Spleen (tissue), 11 donors: ENCODE results near the gene CCDC137. TPM values are rescaled to one million over a fixed set of nuclear protein-coding genes. Genes with fewer than 3 reads are reported as not detected.

Source experiments
- DNase-seq: peaks from one replicate; pipeline ENCODE4 v3.0.0-alpha.2; 2020
- H3K27ac ChIP-seq, 8 donors: fragments of 200-600 bp; sonication (generic) in 7 of 8; 1 replicate in 4 of 8; 2 replicates in 4 of 8; pipeline versions ENCODE4 v1.5.0 to v1.8.0; 2016 to 2021; ENCODE audit warnings: inconsistent platforms in 4 of 8, mild to moderate bottlenecking in 4 of 8, moderate library complexity in 1 of 8
- H3K27me3 ChIP-seq, 7 donors: fragments of 200-600 bp; sonication (generic) in 6 of 7; replicated peaks in 1 of 7; 1 replicate in 4 of 7; 2 replicates in 3 of 7; pipeline versions ENCODE4 v1.5.0 to v1.8.0; 2016 to 2021; ENCODE audit warnings: inconsistent platforms in 3 of 7, mild to moderate bottlenecking in 1 of 7
- H3K36me3 ChIP-seq, 6 donors: fragments of 200-600 bp; sonication (generic) in 5 of 6; 1 replicate in 4 of 6; 2 replicates in 2 of 6; pipeline versions ENCODE4 v1.5.0 to v1.8.0; 2016 to 2021; ENCODE audit warnings: inconsistent platforms in 2 of 6
- H3K4me1 ChIP-seq, 6 donors: fragments of 200-600 bp; sonication (generic) in 5 of 6; 1 replicate in 3 of 6; 2 replicates in 3 of 6; pipeline versions ENCODE4 v1.5.0 to v1.8.0; 2016 to 2021; ENCODE audit warnings: inconsistent platforms in 3 of 6
- H3K4me3 ChIP-seq, 8 donors: fragments of 200-600 bp; sonication (generic) in 7 of 8; 1 replicate in 4 of 8; 2 replicates in 4 of 8; pipeline versions ENCODE4 v1.5.0 to v1.8.0; 2016 to 2021; ENCODE audit warnings: inconsistent platforms in 4 of 8, mild to moderate bottlenecking in 4 of 8, moderate library complexity in 2 of 8
- H3K9me3 ChIP-seq, 8 donors: fragments of 200-600 bp; sonication (generic) in 7 of 8; 1 replicate in 4 of 8; 2 replicates in 4 of 8; pipeline versions ENCODE4 v1.5.0 to v1.8.0; 2016 to 2021; ENCODE audit warnings: inconsistent platforms in 4 of 8
- CTCF ChIP-seq, 11 experiments: fragments of 200-600 bp in 7 of 11; fragments of 450-650 bp in 4 of 11; sonication (generic) in 4 of 11; IDR thresholded peaks in 8 of 11; conservative IDR thresholded peaks in 3 of 11; 1 replicate in 7 of 11; 2 replicates in 4 of 11; pipeline versions ENCODE4 v1.4.0 to v1.8.0; 2016 to 2021; ENCODE audit warnings: antibody characterized with exemption in 11 of 11, inconsistent platforms in 4 of 11, mild to moderate bottlenecking in 1 of 11
- POLR2A ChIP-seq, 3 donors: fragments of 450-650 bp; IDR thresholded peaks; one replicate each; pipeline ENCODE4 v1.5.1; 2017; ENCODE audit warnings: antibody characterized with exemption in 3 of 3, mild to moderate bottlenecking in 1 of 3
- POLR2AphosphoS5 ChIP-seq, 3 donors: sonication (generic); formaldehyde crosslinking; IDR thresholded peaks; one replicate each; pipeline ENCODE4 v1.5.1; 2017; ENCODE audit warnings: antibody characterized with exemption in 3 of 3
- WGBS, 5 donors: extraction: QIAGEN DNeasy Blood & Tissue Kit in 3 of 5; methylation state at CpG; one replicate each; pipeline versions ENCODE4 v1.1.5 to v1.1.7; 2013 to 2018; 5-methylcytosine and 5-hydroxymethylcytosine counted together
- intact Hi-C: fragments of 100-400 bp; cut with DNase I; formaldehyde crosslinking; loops from one replicate; pipeline ENCODE4 v1.15.0; 2023; ENCODE audit warnings: low total_unique reads
- polyA plus RNA-seq, 3 donors: library from polyadenylated mRNA; stranded (reverse); fragments of 200-250 nt; gene quantifications; one replicate each; pipeline ENCODE4 v1.2.1, GENCODE V29; 2013
- total RNA-seq, 7 donors: library from RNA; depleted of rRNA in 3 of 7; stranded (reverse); fragments of >200 nt in 3 of 7; fragmentation: NEBNext Ultra II Directional in 4 of 7; extraction: Animal tissue kit (Norgen Biotek cat#: 25700) in 4 of 7; gene quantifications; one replicate each; pipeline versions ENCODE4 v1.1.0 to v1.2.1, GENCODE V29; 2016 to 2021
- donor health status: healthy with polysubstance abuse.
- donor health status: DM: no; HTN: no; CAD: no; lungs with moderate emphysema.
- donor health status: DM: no; HTN: no; CAD: no.
- donor health status: Bipolar disorder and iron deficiency.
- donor health status: healthy.
- donor health status: DM: no; HTN: no; CAD: no.
- donor health status: DM: yes; HTN: yes; CAD: no.

CCDC137 gene
- total and polyA plus RNA-seq, 10 donors: 10.7 to 40.1 (median 19.9) TPM

GRCh38 chr17:81715107-81715871, 48.8 kb downstream of the CCDC137 start:
- no peak for DNase-seq
- intact Hi-C loops: no loop called here
- 93 to 96% (median 94%) methylated on average over 9 to 32 of the region's 32 CpGs for WGBS, 5 donors

GRCh38 chr17:81715872-81716673, 49.5 kb downstream of the CCDC137 start:
- peaks cover 11 to 40% (median 24%) of the 10 kb centered on the region in 6 donors for H3K4me1 ChIP-seq
- DNase-seq: no peak
- H3K36me3 ChIP-seq: peaks cover 0 to 43% (median 0%) of the 10 kb centered on the region in 6 donors
- H3K27ac ChIP-seq: no peak overlapping the region
- H3K9me3 ChIP-seq: no peaks in the 10 kb centered on the region
- TF ChIP-seq POLR2A (IDR thresholded peaks at IDR 0.05) (no peak), POLR2AphosphoS5 (IDR thresholded peaks at IDR 0.05) (no peak), CTCF (IDR thresholded peaks at IDR 0.05 in 8 of 11, conservative IDR thresholded peaks at IDR 0.05 in 3 of 11) (no peak)
- H3K4me3 ChIP-seq: no peak overlapping the region
- intact Hi-C loops: no loop called here
- WGBS, 5 donors: 92 to 98% (median 93%) methylated on average over 20 to 43 of the region's 43 CpGs
- H3K27me3 ChIP-seq: no peaks in the 10 kb centered on the region

More at GRCh38 chr17:81715107-81715871, 48.8 kb downstream of the CCDC137 start:
- Histone ChIP-seq H3K27me3 (no peaks in the 10 kb centered on the region), H3K9me3 (no peaks in the 10 kb centered on the region), H3K36me3 (peaks cover 0 to 42% (median 0%) of the 10 kb centered on the region in 6 donors), H3K4me3 (no peak overlapping the region), H3K27ac (no peak overlapping the region), H3K4me1 (peaks cover 19 to 48% (median 32%) of the 10 kb centered on the region in 6 donors)
- no peak for TF ChIP-seq POLR2AphosphoS5 (IDR thresholded peaks at IDR 0.05)
- no peak for TF ChIP-seq CTCF (IDR thresholded peaks at IDR 0.05 in 8 of 11, conservative IDR thresholded peaks at IDR 0.05 in 3 of 11)
- TF ChIP-seq POLR2A (IDR thresholded peaks at IDR 0.05): no peak

- WGBS, 5 donors: 92 to 96% (median 96%) methylated on average over 12 of the region's 12 CpGs
- DNase-seq: no peak
Observed at GRCh38 chr17:81716674-81716996, 50.1 kb downstream of the CCDC137 start.

More at GRCh38 chr17:81716674-81716996, 50.1 kb downstream of the CCDC137 start:
- intact Hi-C loops: no loop called here
- TF ChIP-seq CTCF (IDR thresholded peaks at IDR 0.05 in 8 of 11, conservative IDR thresholded peaks at IDR 0.05 in 3 of 11): no peak
- no peak for TF ChIP-seq POLR2AphosphoS5 (IDR thresholded peaks at IDR 0.05)
- TF ChIP-seq POLR2A (IDR thresholded peaks at IDR 0.05): no peak
- Histone ChIP-seq H3K27me3 (no peaks in the 10 kb centered on the region), H3K4me3 (no peak overlapping the region), H3K36me3 (peaks cover 0 to 43% (median 0%) of the 10 kb centered on the region in 6 donors), H3K4me1 (peaks cover 8 to 34% (median 19%) of the 10 kb centered on the region in 6 donors), H3K27ac (no peak overlapping the region), H3K9me3 (no peaks in the 10 kb centered on the region)
